GM12878 (cell line): ENCODE measurements around the gene MGMT. TPM values are rescaled to one million over a fixed set of nuclear protein-coding genes. Genes with fewer than 3 reads are reported as not detected.

Experiments used
- ATAC-seq: fragments of 200-7000 bp; cut with Tn5 transposase; 3 replicates; pipeline ENCODE4 v1.9.1; 2020; ENCODE audit warnings: mild to moderate bottlenecking, moderate library complexity
- BruUV-seq: library from RNA; stranded (reverse); fragments of 400-500 nt; replicated peaks from 2 replicates; lab custom pipeline; 2021; lab: Mats Ljungman, UMichigan
- CTCF ChIA-PET: fragments of 300-600 bp; sonication (Branson Sonifier 250); formaldehyde crosslinking; extraction: SDS; loops from one replicate; lab custom pipeline; 2021; ENCODE audit warnings: inconsistent platforms; lab: Yijun Ruan, JAX
- POLR2A ChIA-PET: fragments of 350-600 bp; formaldehyde crosslinking; extraction: SDS; loops from one replicate; lab custom pipeline; 2021; ENCODE audit warnings: inconsistent platforms; lab: Charles Lee
- RAD21 ChIA-PET: fragments of 300-600 bp; sonication (Branson Sonifier 250); formaldehyde crosslinking; loops from one replicate; lab custom pipeline; 2023; ENCODE audit warnings: antibody characterized with exemption; ENCODE audit not compliant: unreplicated experiment; lab: Charles Lee
- SMC1A ChIA-PET: fragments of 300-600 bp; sonication (Branson Sonifier 250); formaldehyde crosslinking; loops from one replicate; lab custom pipeline; 2023; ENCODE audit not compliant: unreplicated experiment, uncharacterized antibody; lab: Charles Lee
- DNase-seq: peaks from one replicate; pipeline ENCODE4 v3.0.0-alpha.2; 2011; ENCODE audit warnings: low read depth, low spot score
- FAIRE-seq: peaks from 3 replicates; lab custom pipeline; 2011; peaks lifted over from hg19 to GRCh38; lab: Jason Lieb, UNC
- H2AFZ ChIP-seq: 2 replicates; pipeline ENCODE4 v1.6.0; 2011; ENCODE audit warnings: low read depth, low read length, control low read depth; ENCODE audit not compliant: control insufficient read depth
- H3K27ac ChIP-seq: 2 replicates; pipeline ENCODE4 v1.5.1; 2011; ENCODE audit warnings: control low read depth; ENCODE audit not compliant: control insufficient read depth, insufficient read depth
- H3K27me3 ChIP-seq, 2 experiments: replicated peaks in 1 of 2; 2 replicates each; pipeline versions ENCODE4 v1.6.0 to v1.6.1; 2011; ENCODE audit warnings: low read length in 1 of 2; ENCODE audit not compliant: control insufficient read depth in 2 of 2, insufficient read depth in 2 of 2
- H3K36me3 ChIP-seq, 2 experiments: 2 replicates each; pipeline ENCODE4 v1.5.1; 2011; ENCODE audit warnings: low read length in 1 of 2; ENCODE audit not compliant: control insufficient read depth in 2 of 2, insufficient read depth in 2 of 2
- H3K4me1 ChIP-seq: 2 replicates; pipeline ENCODE4 v1.6.1; 2011; ENCODE audit warnings: mild to moderate bottlenecking, low read length, moderate library complexity, mixed read lengths; ENCODE audit not compliant: control insufficient read depth, insufficient read depth
- H3K4me2 ChIP-seq: 2 replicates; pipeline ENCODE4 v1.6.0; 2011; ENCODE audit warnings: control low read depth; ENCODE audit not compliant: control insufficient read depth, insufficient read depth
- H3K4me3 ChIP-seq: fragments of 200-600 bp; sonication (generic); 2 replicates; pipeline ENCODE4 v1.5.1; 2016
- H3K79me2 ChIP-seq: 2 replicates; pipeline ENCODE4 v1.6.0; 2011; ENCODE audit warnings: low read length; ENCODE audit not compliant: control insufficient read depth, insufficient read depth
- H3K9ac ChIP-seq: 2 replicates; pipeline ENCODE4 v1.8.0; 2011; ENCODE audit warnings: low read length, control low read depth, mixed read lengths; ENCODE audit not compliant: control insufficient read depth, insufficient read depth
- H3K9me3 ChIP-seq: replicated peaks from 3 replicates; pipeline ENCODE4 v1.5.1; 2011; ENCODE audit warnings: mild to moderate bottlenecking, low read length; ENCODE audit not compliant: control insufficient read depth, insufficient read depth
- H4K20me1 ChIP-seq: 2 replicates; pipeline ENCODE4 v1.6.0; 2011; ENCODE audit not compliant: control insufficient read depth, insufficient read depth
- FOXK2 ChIP-seq: fragments of 450-650 bp; IDR thresholded peaks from 2 replicates; pipeline ENCODE4 v1.6.1; 2017; ENCODE audit warnings: mild to moderate bottlenecking, moderate library complexity
- HDGF ChIP-seq: fragments of 450-650 bp; IDR thresholded peaks from 2 replicates; pipeline ENCODE4 v1.6.1; 2016; ENCODE audit warnings: antibody characterized with exemption
- WGBS: methylation state at CpG from one replicate; pipeline ENCODE4 v1.1.6; 2016; ENCODE audit warnings: low lambda C conversion rate; ENCODE audit not compliant: insufficient replicate concordance, insufficient coverage; ENCODE audit errors: missing lambda C conversion rate; 5-methylcytosine and 5-hydroxymethylcytosine counted together
- in situ Hi-C: fragments of 300-500 bp; cut with MboI; formaldehyde crosslinking; loops from 9 replicates; pipeline ENCODE4 v1.14.3; 2018; ENCODE audit warnings: mixed read lengths
- intact Hi-C: fragments of 100-400 bp; cut with micrococcal nuclease; formaldehyde crosslinking; loops from one replicate; pipeline ENCODE4 v1.14.2; 2022; ENCODE audit not compliant: unreplicated experiment
- polyA plus RNA-seq, 11 experiments: library from polyadenylated mRNA; depleted of rRNA in 4 of 11; unstranded in 6 of 11; stranded (reverse) in 5 of 11; fragments of >200 nt; fragmentation: Nextera tagmentation in 4 of 11; fragmentation: Illumina TruSeq in 1 of 11; extraction: Ambion mirVana in 4 of 11; extraction: Trizol in 1 of 11; gene quantifications; 1 replicate in 1 of 11; 2 replicates in 10 of 11; pipeline versions ENCODE4 v1.2.1 to v1.2.3, GENCODE V29; 2011 to 2016; ENCODE audit warnings: inconsistent platforms in 2 of 11, missing spikeins in 2 of 11, low read depth in 1 of 11
- total RNA-seq, 4 experiments: library from RNA; depleted of rRNA in 3 of 4; stranded (reverse); fragments of >200 nt in 3 of 4; fragmentation: Illumina TruSeq in 1 of 4; extraction: Trizol in 1 of 4; gene quantifications; 2 replicates each; pipeline versions ENCODE4 v1.2.1 to v1.2.3, GENCODE V29; 2013 to 2021
- TF ChIP-seq, protein P1 (sequence below): IDR thresholded peaks from 2 replicates; pipeline ENCODE4 v1.6.1; 2012; ENCODE audit warnings: low read length, inconsistent platforms
- TF ChIP-seq, protein P2 (sequence below): IDR thresholded peaks from 2 replicates; pipeline ENCODE4 v1.6.1; 2012; ENCODE audit warnings: low read depth, low read length, improper control_type of control experiment
- TF ChIP-seq, protein P3 (sequence below): fragments of 450-650 bp; formaldehyde crosslinking; IDR thresholded peaks from 2 replicates; pipeline ENCODE4 v1.5.0; 2022; ENCODE audit warnings: mild to moderate bottlenecking, missing genetic modification characterization
- TF ChIP-seq, protein P4 (sequence below): fragments of 450-650 bp; IDR thresholded peaks from 2 replicates; pipeline ENCODE4 v1.6.1; 2017; ENCODE audit warnings: antibody characterized with exemption, mild to moderate bottlenecking, moderate library complexity
- TF ChIP-seq, protein P5 (sequence below): IDR thresholded peaks from 2 replicates; pipeline ENCODE4 v1.6.1; 2011; ENCODE audit warnings: borderline replicate concordance, low read depth, mild to moderate bottlenecking, moderate library complexity, low read length; ENCODE audit not compliant: insufficient read depth, poor library complexity, severe bottlenecking

Gene MGMT
- total and polyA plus RNA-seq, 10 of the 15 experiments (the other 5 are each of a cell fraction or from before 2014, with no cell fraction given), result 0.16 to 24.2 (median 13.3) TPM

DNA sequence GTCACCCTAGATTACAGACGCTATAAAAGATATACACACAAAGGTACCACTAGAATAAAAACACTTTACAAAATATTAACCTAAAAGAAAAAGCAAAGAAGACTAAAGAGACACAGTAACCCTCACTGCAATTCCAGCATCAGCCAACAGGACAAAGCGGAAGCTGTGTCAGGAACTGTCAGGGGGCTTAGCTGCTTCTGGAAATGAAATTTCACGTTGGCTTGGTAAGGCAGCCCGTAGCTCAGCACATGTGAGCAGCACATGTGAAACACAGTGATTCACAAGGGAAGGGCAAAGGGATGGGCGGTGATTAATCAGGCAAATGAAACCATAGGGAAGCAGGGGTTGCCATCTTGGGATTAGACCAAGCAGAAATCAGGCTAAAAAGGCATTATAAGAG lies 195.4 kb downstream of the MGMT start:
- no peaks in the 10 kb centered on the region for H3K4me1 ChIP-seq
- H4K20me1 ChIP-seq, result no peaks in the 10 kb centered on the region
- ATAC-seq (no peak), DNase-seq (no peak), FAIRE-seq (no peak)
- H3K9me3 ChIP-seq, result no peaks in the 10 kb centered on the region
- CTCF ChIA-PET, result no interaction called here
- H3K27ac ChIP-seq, result no peak overlapping the region
- WGBS, result 99% methylated on average over 5 of the region's 5 CpGs
- RAD21 ChIA-PET, result no interaction called here
- SMC1A ChIA-PET, result no interaction called here
- no peak overlapping the region for H2AFZ ChIP-seq
- intact Hi-C loops (no loop called here), in situ Hi-C loops (no loop called here)
- H3K9ac ChIP-seq, result no peak overlapping the region
- H3K4me3 ChIP-seq, result no peak overlapping the region
- TF ChIP-seq HDGF (no peak), FOXK2 (no peak)
- TF ChIP-seq, protein P1, sequence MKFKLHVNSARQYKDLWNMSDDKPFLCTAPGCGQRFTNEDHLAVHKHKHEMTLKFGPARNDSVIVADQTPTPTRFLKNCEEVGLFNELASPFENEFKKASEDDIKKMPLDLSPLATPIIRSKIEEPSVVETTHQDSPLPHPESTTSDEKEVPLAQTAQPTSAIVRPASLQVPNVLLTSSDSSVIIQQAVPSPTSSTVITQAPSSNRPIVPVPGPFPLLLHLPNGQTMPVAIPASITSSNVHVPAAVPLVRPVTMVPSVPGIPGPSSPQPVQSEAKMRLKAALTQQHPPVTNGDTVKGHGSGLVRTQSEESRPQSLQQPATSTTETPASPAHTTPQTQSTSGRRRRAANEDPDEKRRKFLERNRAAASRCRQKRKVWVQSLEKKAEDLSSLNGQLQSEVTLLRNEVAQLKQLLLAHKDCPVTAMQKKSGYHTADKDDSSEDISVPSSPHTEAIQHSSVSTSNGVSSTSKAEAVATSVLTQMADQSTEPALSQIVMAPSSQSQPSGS, result no peak
- TF ChIP-seq, protein P2, sequence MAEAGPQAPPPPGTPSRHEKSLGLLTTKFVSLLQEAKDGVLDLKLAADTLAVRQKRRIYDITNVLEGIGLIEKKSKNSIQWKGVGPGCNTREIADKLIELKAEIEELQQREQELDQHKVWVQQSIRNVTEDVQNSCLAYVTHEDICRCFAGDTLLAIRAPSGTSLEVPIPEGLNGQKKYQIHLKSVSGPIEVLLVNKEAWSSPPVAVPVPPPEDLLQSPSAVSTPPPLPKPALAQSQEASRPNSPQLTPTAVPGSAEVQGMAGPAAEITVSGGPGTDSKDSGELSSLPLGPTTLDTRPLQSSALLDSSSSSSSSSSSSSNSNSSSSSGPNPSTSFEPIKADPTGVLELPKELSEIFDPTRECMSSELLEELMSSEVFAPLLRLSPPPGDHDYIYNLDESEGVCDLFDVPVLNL, result no peak
- TF ChIP-seq, protein P3, sequence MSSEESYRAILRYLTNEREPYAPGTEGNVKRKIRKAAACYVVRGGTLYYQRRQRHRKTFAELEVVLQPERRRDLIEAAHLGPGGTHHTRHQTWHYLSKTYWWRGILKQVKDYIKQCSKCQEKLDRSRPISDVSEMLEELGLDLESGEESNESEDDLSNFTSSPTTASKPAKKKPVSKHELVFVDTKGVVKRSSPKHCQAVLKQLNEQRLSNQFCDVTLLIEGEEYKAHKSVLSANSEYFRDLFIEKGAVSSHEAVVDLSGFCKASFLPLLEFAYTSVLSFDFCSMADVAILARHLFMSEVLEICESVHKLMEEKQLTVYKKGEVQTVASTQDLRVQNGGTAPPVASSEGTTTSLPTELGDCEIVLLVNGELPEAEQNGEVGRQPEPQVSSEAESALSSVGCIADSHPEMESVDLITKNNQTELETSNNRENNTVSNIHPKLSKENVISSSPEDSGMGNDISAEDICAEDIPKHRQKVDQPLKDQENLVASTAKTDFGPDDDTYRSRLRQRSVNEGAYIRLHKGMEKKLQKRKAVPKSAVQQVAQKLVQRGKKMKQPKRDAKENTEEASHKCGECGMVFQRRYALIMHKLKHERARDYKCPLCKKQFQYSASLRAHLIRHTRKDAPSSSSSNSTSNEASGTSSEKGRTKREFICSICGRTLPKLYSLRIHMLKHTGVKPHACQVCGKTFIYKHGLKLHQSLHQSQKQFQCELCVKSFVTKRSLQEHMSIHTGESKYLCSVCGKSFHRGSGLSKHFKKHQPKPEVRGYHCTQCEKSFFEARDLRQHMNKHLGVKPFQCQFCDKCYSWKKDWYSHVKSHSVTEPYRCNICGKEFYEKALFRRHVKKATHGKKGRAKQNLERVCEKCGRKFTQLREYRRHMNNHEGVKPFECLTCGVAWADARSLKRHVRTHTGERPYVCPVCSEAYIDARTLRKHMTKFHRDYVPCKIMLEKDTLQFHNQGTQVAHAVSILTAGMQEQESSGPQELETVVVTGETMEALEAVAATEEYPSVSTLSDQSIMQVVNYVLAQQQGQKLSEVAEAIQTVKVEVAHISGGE (CRISPR knock-in tag), result no peak
- TF ChIP-seq, protein P4, sequence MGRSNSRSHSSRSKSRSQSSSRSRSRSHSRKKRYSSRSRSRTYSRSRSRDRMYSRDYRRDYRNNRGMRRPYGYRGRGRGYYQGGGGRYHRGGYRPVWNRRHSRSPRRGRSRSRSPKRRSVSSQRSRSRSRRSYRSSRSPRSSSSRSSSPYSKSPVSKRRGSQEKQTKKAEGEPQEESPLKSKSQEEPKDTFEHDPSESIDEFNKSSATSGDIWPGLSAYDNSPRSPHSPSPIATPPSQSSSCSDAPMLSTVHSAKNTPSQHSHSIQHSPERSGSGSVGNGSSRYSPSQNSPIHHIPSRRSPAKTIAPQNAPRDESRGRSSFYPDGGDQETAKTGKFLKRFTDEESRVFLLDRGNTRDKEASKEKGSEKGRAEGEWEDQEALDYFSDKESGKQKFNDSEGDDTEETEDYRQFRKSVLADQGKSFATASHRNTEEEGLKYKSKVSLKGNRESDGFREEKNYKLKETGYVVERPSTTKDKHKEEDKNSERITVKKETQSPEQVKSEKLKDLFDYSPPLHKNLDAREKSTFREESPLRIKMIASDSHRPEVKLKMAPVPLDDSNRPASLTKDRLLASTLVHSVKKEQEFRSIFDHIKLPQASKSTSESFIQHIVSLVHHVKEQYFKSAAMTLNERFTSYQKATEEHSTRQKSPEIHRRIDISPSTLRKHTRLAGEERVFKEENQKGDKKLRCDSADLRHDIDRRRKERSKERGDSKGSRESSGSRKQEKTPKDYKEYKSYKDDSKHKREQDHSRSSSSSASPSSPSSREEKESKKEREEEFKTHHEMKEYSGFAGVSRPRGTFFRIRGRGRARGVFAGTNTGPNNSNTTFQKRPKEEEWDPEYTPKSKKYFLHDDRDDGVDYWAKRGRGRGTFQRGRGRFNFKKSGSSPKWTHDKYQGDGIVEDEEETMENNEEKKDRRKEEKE, result no peak
- TF ChIP-seq, protein P5, sequence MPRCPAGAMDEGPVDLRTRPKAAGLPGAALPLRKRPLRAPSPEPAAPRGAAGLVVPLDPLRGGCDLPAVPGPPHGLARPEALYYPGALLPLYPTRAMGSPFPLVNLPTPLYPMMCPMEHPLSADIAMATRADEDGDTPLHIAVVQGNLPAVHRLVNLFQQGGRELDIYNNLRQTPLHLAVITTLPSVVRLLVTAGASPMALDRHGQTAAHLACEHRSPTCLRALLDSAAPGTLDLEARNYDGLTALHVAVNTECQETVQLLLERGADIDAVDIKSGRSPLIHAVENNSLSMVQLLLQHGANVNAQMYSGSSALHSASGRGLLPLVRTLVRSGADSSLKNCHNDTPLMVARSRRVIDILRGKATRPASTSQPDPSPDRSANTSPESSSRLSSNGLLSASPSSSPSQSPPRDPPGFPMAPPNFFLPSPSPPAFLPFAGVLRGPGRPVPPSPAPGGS, result no peak
- POLR2A ChIA-PET, result no interaction called here
- no peaks in the 10 kb centered on the region for H3K27me3 ChIP-seq
- H3K4me2 ChIP-seq, result no peak overlapping the region
- no TSS peak for BruUV-seq
- no peaks in the 10 kb centered on the region for H3K36me3 ChIP-seq
- H3K79me2 ChIP-seq, result no peaks in the 10 kb centered on the region
